ENCODE data around the gene ACSL5.
"Not testable (repeated sequence)": the region's sequence is repeated elsewhere in the genome, so short reads cannot be mapped to it uniquely, and the experiment has no call there.

ACSL5 gene

GRCh38 chr10:112352044-112352443 lies 21.9 kb upstream of the ACSL5 start:
- no peak for DNase-seq

GRCh38 chr10:112353046-112353445 lies 20.9 kb upstream of the ACSL5 start:
- no peak for DNase-seq

- DNase-seq, result no peak
Observed at GRCh38 chr10:112356686-112357085, 17.2 kb upstream of the ACSL5 start.

GRCh38 chr10:112359606-112360307 lies 14.2 kb upstream of the ACSL5 start:
- no peak for DNase-seq

- DNase-seq, result no peak
Observed at GRCh38 chr10:112360308-112361270, 13.3 kb upstream of the ACSL5 start.

- DNase-seq, result no peak
Observed at GRCh38 chr10:112361951-112362751, 11.8 kb upstream of the ACSL5 start.

- DNase-seq, result no peak
Observed at GRCh38 chr10:112362833-112363232, 11.1 kb upstream of the ACSL5 start.

GRCh38 chr10:112363696-112364688 lies 9.9 kb upstream of the ACSL5 start:
- DNase-seq, result no peak

GRCh38 chr10:112365014-112365432 lies 8.9 kb upstream of the ACSL5 start:
- DNase-seq, result no peak

GRCh38 chr10:112365451-112365850 lies 8.5 kb upstream of the ACSL5 start:
- DNase-seq, result no peak

GRCh38 chr10:112366992-112367391 lies 6.9 kb upstream of the ACSL5 start:
- DNase-seq, result no peak

GRCh38 chr10:112367516-112367915 lies 6.4 kb upstream of the ACSL5 start:
- DNase-seq, result no peak

GRCh38 chr10:112369495-112370423 lies 4.2 kb upstream of the ACSL5 start:
- DNase-seq, result peak; percentile 77

- DNase-seq, result no peak
Observed at GRCh38 chr10:112370424-112370819, 3.5 kb upstream of the ACSL5 start.

- DNase-seq, result not testable (repeated sequence)
Observed at GRCh38 chr10:112371326-112371725, 2.6 kb upstream of the ACSL5 start.

- peak; percentile 22 for DNase-seq
Observed at GRCh38 chr10:112372182-112372810, 1.6 kb upstream of the ACSL5 start.

GRCh38 chr10:112374724-112375541 lies 1.0 kb downstream of the ACSL5 start:
- peak; percentile 30 for DNase-seq

- peak; percentile 70 for DNase-seq
Observed at GRCh38 chr10:112375721-112376395, 1.9 kb downstream of the ACSL5 start.

GRCh38 chr10:112376396-112376790 lies 2.5 kb downstream of the ACSL5 start:
- no peak for DNase-seq
